ENCODE results near the gene NDUFS7. TPM values are rescaled to one million over a fixed set of nuclear protein-coding genes. Genes with fewer than 3 reads are reported as not detected.
A peak's percentile ranks its signal among the peaks of the same experiment; 100 is the strongest.

NDUFS7 gene
- polyA plus RNA-seq, 3 donors: 119 to 232 (median 211) TPM

DNA sequence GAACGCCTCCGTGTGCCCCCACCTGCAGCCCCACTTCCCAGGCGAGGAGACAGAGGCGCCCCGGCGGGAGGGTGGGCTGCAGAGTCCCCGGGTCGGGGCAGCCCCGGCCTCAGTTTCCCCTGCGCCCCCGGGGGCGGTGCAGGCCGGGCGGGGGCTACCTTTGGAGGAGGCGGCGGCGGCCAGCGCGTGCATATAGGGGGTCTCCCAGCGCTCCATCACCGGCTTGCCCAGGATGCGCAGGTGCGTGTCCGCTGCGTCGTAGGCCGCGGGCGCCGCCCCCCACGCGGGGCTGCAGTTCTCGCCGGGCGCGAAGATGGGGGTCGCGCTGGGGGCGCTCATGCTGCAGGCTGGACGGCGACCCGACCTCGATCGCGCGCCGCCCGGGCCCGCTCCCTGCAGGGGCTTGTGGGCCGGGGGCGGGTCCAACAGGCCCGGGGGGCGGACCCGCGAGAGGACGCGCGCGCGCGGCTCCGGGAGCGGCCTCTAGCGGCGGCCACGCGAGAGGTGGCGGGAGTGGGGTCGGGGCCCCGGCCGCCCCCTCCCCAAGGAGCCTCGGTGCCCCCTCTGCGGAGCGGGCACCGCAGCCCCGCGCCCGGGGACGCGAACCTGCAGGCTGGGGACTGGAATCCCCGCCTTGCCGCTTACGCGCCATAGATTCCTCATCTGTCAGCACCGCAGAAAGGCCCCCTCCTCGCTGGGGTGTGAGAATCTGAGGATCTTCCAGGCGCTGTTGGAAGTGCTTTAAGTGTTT is 17.6 kb downstream of the NDUFS7 start, which contains the start of gene GAMT:
GAMT (minus strand) TSS at position 405 of the 751 bp plus-strand sequence; CDS start at position 339, 66 bp downstream.
- Mint-ChIP-seq H3K36me3 (peaks cover 0 to 3% of the 10 kb centered on the region in 2 donors), H3K4me3 (peak within 1 kb of the TSS; percentile 61 to 79), H3K4me1 (peaks cover 29% of the 10 kb centered on the region), H3K27ac (no peak within 1 kb of the TSS), H3K9me3 (peaks cover 0 to 3% (median 1%) of the 10 kb centered on the region in 7 donors), H3K27me3 (ENCODE audit: low read depth in 3 of 3) (peaks cover 21 to 41% (median 31%) of the 10 kb centered on the region in 3 donors)
- Histone ChIP-seq H3K9me3 (replicated peaks in 1 of 2; ENCODE audit: control insufficient read depth in 1 of 2, insufficient read depth in 1 of 2, low read length in 2 of 2) (no peaks in the 10 kb centered on the region), H3K27me3 (ENCODE audit: control insufficient read depth in 2 of 2, insufficient read depth in 2 of 2, low read length in 2 of 2) (peaks cover 4 to 32% of the 10 kb centered on the region in 2 donors), H3K27ac (ENCODE audit: low read depth in 1 of 2, low read length in 2 of 2) (no peak within 1 kb of the TSS), H3K79me2 (ENCODE audit: insufficient read depth, low read length) (no peaks in the 10 kb centered on the region), H3K4me2 (replicated peaks; ENCODE audit: extremely low read depth, low read length, poor library complexity, severe bottlenecking) (peak within 1 kb of the TSS; percentile 92), H4K20me1 (ENCODE audit: insufficient read depth, low read length) (no peaks in the 10 kb centered on the region), H3K9ac (ENCODE audit: insufficient read depth, low read length, poor library complexity, severe bottlenecking) (peak within 1 kb of the TSS; percentile 59), H3K4me3 (replicated peaks in 1 of 3; ENCODE audit: low read depth in 2 of 3, low read length in 3 of 3) (peak within 1 kb of the TSS; percentile 6 to 74 (median 21)), H3K4me1 (ENCODE audit: control insufficient read depth in 1 of 2, insufficient read depth in 2 of 2, low read length in 2 of 2) (peaks cover 25 to 42% of the 10 kb centered on the region in 2 donors), H3K36me3 (replicated peaks in 1 of 2; ENCODE audit: control insufficient read depth in 1 of 2, insufficient read depth in 2 of 2, low read length in 2 of 2) (no peaks in the 10 kb centered on the region), H2AFZ (ENCODE audit: insufficient read depth, low read depth, low read length, poor library complexity, severe bottlenecking) (peak within 1 kb of the TSS; percentile 73)
- under 1% methylated on average over 76 of the region's 87 CpGs for WGBS (ENCODE audit: insufficient coverage)
- TF ChIP-seq, protein P1, sequence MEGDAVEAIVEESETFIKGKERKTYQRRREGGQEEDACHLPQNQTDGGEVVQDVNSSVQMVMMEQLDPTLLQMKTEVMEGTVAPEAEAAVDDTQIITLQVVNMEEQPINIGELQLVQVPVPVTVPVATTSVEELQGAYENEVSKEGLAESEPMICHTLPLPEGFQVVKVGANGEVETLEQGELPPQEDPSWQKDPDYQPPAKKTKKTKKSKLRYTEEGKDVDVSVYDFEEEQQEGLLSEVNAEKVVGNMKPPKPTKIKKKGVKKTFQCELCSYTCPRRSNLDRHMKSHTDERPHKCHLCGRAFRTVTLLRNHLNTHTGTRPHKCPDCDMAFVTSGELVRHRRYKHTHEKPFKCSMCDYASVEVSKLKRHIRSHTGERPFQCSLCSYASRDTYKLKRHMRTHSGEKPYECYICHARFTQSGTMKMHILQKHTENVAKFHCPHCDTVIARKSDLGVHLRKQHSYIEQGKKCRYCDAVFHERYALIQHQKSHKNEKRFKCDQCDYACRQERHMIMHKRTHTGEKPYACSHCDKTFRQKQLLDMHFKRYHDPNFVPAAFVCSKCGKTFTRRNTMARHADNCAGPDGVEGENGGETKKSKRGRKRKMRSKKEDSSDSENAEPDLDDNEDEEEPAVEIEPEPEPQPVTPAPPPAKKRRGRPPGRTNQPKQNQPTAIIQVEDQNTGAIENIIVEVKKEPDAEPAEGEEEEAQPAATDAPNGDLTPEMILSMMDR (IDR thresholded peaks at IDR 0.05): peak; percentile 64
- intact Hi-C loops (cut with micrococcal nuclease): no loop called here
- DNase-seq: no peak

DNA sequence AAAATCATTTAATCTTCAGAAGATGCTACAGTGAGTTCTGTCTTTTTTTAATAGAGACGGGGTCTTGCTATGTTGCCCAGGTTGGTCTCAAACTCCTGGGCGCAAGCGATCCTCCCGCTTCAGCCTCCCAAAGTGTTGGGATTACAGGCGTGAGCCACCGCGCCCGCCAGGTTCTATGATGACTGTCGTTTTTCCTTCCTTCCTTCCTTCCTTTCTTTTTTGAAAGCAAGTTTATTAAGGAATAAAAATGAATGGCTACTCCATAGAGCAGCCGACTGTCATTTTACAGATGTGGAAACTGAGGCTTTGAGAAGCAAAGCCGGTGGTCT is 18.1 kb downstream of the NDUFS7 start:
- TF ChIP-seq, protein P1 (IDR thresholded peaks at IDR 0.05): no peak
- no peaks in the 10 kb centered on the region for H3K79me2 ChIP-seq (ENCODE audit: insufficient read depth, low read length)
- H3K4me3 ChIP-seq (replicated peaks in 1 of 3; ENCODE audit: low read depth in 2 of 3, low read length in 3 of 3): peak overlapping the region in 1 of 3 experiments; percentile 74
- H3K27me3 ChIP-seq (ENCODE audit: control insufficient read depth in 2 of 2, insufficient read depth in 2 of 2, low read length in 2 of 2): peaks cover 4 to 32% of the 10 kb centered on the region in 2 donors
- peak overlapping the region; percentile 92 for H3K4me2 ChIP-seq (replicated peaks; ENCODE audit: extremely low read depth, low read length, poor library complexity, severe bottlenecking)
- H2AFZ ChIP-seq (ENCODE audit: insufficient read depth, low read depth, low read length, poor library complexity, severe bottlenecking): peak overlapping the region; percentile 73
- peaks cover 21 to 41% (median 31%) of the 10 kb centered on the region in 3 donors for H3K27me3 Mint-ChIP-seq (ENCODE audit: low read depth in 3 of 3)
- peaks cover 32% of the 10 kb centered on the region for H3K4me1 Mint-ChIP-seq
- 40% methylated on average over 1 of the region's 11 CpGs for WGBS (ENCODE audit: insufficient coverage)
- H3K36me3 Mint-ChIP-seq: peaks cover 0 to 3% of the 10 kb centered on the region in 2 donors
- H4K20me1 ChIP-seq (ENCODE audit: insufficient read depth, low read length): no peaks in the 10 kb centered on the region
- H3K4me3 Mint-ChIP-seq: peak overlapping the region; percentile 60 to 79
- no peaks in the 10 kb centered on the region for H3K9me3 ChIP-seq (replicated peaks in 1 of 2; ENCODE audit: control insufficient read depth in 1 of 2, insufficient read depth in 1 of 2, low read length in 2 of 2)
- intact Hi-C loops (cut with micrococcal nuclease): no loop called here
- no peak for DNase-seq
- H3K36me3 ChIP-seq (replicated peaks in 1 of 2; ENCODE audit: control insufficient read depth in 1 of 2, insufficient read depth in 2 of 2, low read length in 2 of 2): no peaks in the 10 kb centered on the region
- peak overlapping the region; percentile 59 for H3K9ac ChIP-seq (ENCODE audit: insufficient read depth, low read length, poor library complexity, severe bottlenecking)
- H3K4me1 ChIP-seq (ENCODE audit: control insufficient read depth in 1 of 2, insufficient read depth in 2 of 2, low read length in 2 of 2): peaks cover 30 to 43% of the 10 kb centered on the region in 2 donors
- peaks cover 0 to 3% (median 1%) of the 10 kb centered on the region in 7 donors for H3K9me3 Mint-ChIP-seq
- no peak overlapping the region for H3K27ac Mint-ChIP-seq
- no peak overlapping the region for H3K27ac ChIP-seq (ENCODE audit: low read depth in 1 of 2, low read length in 2 of 2)

All from CD14-positive monocyte (primary cell).